ENCODE results near the gene ACSL1.
"Not testable (repeated sequence)": the region's sequence is repeated elsewhere in the genome, so short reads cannot be mapped to it uniquely, and the experiment has no call there.

The ACSL1 gene

DNA sequence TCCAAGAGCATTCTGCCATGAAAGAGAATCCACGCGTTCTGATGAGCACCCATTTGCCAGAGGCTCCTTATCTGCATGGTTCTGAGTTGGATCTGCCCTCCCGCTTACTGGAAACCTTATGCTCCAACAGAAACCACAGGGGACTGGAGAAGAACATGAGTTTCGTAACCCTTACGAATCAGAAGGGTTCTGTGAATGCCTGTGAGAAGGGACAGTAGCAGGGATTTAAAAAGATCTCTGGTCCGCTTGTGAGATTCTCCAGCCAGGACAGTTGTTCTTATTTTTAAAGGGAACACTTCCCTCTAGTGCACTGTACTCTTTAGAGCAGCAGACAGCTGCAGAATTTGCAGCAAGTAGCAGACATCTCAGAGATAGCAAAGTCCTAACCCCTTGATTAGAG is 69.4 kb downstream of the ACSL1 start:
- no peak for FAIRE-seq
- DNase-seq (ENCODE audit: insufficient read length, low spot score) = no peak
- no peak for TF ChIP-seq POLR2A (IDR thresholded peaks at IDR 0.05; ENCODE audit: low read depth, low read length)

GRCh38 chr4:184755278-184755677 is 70.5 kb downstream of the ACSL1 start:
- FAIRE-seq (no peak), DNase-seq (ENCODE audit: insufficient read length, low spot score) (no peak)
- TF ChIP-seq POLR2A (IDR thresholded peaks at IDR 0.05; ENCODE audit: low read depth, low read length) = no peak

DNA sequence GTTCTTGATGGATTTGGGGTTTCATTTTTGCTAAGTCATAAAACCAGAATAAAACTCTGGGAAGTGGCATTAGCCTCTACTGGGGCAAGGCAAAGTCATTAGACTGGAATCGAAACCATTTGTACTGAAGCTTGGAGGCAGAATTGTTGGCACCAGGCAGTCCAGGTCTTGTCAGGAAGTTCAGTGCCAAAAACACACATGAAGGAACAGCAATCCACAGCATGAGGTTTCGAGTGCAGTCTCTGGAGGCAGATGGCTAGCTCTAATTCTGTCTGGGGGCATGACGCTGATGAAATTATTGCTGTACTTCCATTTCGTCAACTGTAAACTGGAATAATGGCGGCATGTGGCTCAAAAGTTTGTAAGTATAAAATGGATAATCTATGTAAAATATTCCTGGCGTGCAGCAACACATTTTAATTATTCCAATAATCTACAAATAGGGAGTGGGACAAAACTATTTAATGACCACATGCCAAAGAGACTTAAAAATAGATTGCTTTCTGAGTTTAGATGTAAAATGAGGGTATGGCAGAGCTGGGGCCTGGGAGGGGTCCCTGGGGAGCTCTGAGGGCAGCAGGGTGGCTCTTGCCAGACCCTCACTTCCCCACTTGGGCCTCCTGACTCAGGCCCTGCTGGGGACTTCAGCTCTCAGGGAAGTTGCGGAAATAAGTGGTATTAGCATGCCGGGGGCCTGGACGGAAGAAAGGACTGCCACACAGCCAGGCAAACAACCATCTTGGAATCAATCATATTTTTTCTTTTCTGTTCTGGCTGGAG is 73.1 kb downstream of the ACSL1 start:
- DNase-seq (ENCODE audit: insufficient read length, low spot score) (no peak), FAIRE-seq (no peak)
- TF ChIP-seq POLR2A (IDR thresholded peaks at IDR 0.05; ENCODE audit: low read depth, low read length) = no peak

DNA sequence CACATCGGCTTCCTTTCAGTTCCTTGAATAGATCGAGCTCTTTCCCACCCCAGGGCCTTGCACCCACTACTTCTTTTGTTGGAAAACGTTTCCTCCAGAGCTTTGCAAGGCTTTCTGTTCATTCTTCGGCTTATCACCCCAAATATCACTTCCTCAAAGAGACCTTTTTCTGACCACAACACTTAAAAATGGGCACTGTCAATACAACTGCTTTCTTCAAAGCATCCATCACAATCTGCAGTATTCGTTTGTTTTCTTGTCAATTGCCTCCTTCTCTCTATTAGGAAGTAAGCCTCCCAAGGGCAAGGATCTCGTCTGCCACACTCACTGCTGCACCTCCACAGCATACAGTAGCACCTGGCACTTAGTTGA is 74.2 kb downstream of the ACSL1 start:
- no peak for TF ChIP-seq POLR2A (IDR thresholded peaks at IDR 0.05; ENCODE audit: low read depth, low read length)
- FAIRE-seq (no peak), DNase-seq (ENCODE audit: insufficient read length, low spot score) (no peak)

DNA sequence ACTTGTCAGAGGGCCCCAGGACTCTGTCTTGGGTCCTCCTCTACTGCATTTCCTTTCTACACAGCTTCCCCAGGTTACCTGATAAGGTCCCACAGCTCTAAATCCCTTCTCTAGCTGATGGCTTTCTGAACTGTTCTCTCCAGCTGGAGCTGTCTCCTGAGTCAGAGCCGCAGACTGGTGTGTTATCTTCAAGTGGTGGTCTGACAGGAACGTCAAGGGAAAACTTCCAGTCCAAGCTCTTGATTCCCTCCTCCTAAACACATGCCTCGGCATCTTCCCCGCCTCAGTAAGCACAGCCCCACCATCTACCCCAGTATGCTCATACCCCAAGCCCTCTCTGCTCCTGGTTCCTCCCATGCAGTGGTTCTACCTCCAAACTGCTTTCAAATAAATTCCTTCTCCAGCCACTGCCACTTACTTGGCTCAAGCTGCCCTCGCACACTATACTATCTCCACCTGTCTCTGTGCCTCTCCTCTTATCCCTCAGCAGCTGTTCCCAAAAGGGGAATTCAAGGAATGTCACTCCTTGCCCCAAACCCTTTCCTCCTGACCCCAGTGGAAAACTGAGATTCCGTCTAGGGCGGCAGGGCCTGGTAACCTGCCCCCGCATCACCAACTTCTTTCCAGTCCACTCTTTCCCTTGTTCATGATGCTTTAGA is 74.7 kb downstream of the ACSL1 start:
- DNase-seq (ENCODE audit: insufficient read length, low spot score) (no peak), FAIRE-seq (no peak)
- TF ChIP-seq POLR2A (IDR thresholded peaks at IDR 0.05; ENCODE audit: low read depth, low read length) = no peak

DNA sequence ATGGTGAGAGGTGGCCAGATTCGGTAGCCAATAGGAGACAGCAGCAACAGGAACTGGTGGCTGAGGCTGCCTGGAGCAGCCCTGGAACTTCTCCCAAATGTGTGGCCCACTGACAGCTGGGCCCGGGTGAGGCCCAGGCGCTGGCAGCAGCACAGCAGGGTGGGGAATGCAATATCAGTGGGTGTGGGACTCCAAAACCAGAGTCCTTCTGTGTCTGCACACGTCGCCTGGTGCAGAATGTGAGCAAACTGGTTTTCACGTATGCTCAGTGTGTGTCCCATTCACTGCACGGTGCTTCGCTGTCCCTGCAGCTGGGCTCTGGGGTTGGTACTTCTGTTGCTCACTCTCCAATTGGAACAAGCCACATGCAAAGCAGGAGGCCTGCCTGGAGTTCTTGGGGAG is 77.5 kb downstream of the ACSL1 start:
- no peak for TF ChIP-seq POLR2A (IDR thresholded peaks at IDR 0.05; ENCODE audit: low read depth, low read length)
- DNase-seq (ENCODE audit: insufficient read length, low spot score) (no peak), FAIRE-seq (no peak)

DNA sequence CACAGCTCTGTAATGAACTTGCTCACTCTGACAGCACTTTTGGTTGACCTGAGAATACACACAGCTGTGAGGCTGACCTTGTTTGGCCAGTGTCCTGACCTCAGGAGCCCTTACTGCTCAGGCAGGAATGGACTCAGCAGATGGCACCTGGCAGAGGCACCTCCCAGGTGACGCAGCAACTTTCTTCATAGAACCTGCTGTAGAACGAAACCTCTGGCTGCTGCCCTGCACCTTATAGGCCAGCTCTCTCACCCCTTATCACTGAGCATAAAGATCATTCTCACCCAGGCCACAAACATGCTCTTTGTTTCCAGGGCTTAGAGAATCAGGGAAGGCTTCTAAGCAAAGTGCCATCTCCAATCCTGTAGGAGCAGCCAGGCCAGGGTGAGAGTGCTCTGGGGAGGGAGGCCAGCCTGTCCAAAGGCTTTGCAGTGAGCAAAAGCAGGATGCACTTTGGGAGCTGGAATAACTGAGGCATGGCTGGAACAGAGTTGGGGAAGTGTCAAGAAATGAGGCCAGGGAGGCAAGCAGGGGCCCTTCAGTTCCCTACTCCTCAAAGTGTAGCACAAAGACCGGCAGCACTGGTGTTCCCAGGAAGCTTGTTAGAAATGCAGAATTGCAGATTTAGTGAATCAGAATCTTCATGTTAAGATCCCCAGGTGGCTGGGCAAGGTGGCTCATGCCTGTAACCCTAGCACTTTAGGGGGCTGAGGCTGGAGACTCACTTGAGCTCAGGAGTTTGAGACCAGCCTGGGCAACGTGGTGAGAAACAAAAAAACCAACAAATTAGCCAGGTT is 78.5 kb downstream of the ACSL1 start:
- FAIRE-seq (no peak), DNase-seq (ENCODE audit: insufficient read length, low spot score) (no peak)
- TF ChIP-seq POLR2A (IDR thresholded peaks at IDR 0.05; ENCODE audit: low read depth, low read length) = no peak

GRCh38 chr4:184745831-184746795 is 79.7 kb downstream of the ACSL1 start:
- TF ChIP-seq POLR2A (IDR thresholded peaks at IDR 0.05; ENCODE audit: low read depth, low read length) = no peak
- peak; percentile 49 for DNase-seq (ENCODE audit: insufficient read length, low spot score)
- FAIRE-seq = no peak

DNA sequence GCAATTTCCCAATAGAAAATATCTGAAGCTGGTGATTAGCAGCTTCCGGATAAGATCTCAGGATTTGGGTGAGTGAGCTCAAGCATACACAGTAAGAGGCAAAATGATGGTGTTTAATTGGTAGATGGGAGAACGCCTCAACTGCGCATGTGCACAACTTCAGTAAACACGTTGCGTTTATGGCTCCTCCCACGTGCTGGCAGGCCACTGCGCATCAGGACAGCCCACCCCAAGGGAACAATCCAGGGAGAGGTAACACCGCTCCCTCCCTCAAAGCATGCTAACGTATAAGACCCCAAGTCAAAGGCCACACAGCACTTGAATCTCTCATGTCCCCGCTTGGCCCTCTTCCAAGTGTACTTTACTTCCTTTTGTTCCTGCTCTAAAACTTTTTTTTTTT is 81.5 kb downstream of the ACSL1 start:
- DNase-seq (ENCODE audit: insufficient read length, low spot score) = no peak
- TF ChIP-seq POLR2A (IDR thresholded peaks at IDR 0.05; ENCODE audit: low read depth, low read length) = no peak
- no peak for FAIRE-seq

DNA sequence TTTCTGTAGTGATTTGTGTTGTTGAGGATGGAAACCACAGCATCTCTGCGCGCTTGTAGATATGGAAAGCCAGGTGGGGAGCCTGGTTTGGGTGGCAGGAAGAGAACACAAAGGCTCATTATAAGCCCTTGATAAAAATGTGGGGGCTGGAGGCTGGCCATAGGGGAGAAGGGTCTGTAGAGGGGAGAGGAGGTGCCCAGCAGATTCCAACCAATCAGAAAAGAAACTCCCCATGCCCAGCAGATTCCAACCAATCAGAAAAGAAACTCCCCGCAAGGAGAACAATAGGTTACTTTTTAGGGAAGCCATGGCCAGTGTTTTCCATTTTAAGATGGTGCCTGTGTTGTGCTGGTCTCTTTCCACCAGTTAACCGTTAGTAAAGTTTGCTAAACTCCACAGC is 82.1 kb downstream of the ACSL1 start:
- TF ChIP-seq POLR2A (IDR thresholded peaks at IDR 0.05; ENCODE audit: low read depth, low read length) = no peak
- FAIRE-seq = no peak
- DNase-seq (ENCODE audit: insufficient read length, low spot score) = no peak

DNA sequence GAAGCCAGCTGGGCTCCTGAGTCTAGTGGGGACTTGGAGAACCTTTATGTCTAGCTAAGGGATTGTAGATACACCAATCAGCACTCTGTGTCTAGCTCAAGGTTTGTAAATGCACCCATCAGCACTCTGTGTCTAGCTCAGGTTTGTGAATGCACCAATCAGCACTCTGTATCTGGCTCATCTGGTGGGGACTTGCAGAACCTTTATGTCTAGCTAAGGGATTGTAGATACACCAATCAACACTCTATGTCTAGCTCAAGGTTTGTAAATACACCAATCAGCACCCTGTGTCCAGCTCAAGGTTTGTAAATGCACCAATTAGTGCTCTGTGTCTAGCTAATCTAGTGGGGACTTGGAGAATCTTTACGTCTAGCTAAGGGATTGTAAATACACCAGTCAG is 84.1 kb downstream of the ACSL1 start:
- not testable (repeated sequence) for FAIRE-seq; DNase-seq (ENCODE audit: insufficient read length, low spot score)

GRCh38 chr4:184740980-184741391 is 84.8 kb downstream of the ACSL1 start:
- DNase-seq (ENCODE audit: insufficient read length, low spot score) = no peak
- FAIRE-seq = no peak
- TF ChIP-seq POLR2A (IDR thresholded peaks at IDR 0.05; ENCODE audit: low read depth, low read length) = no peak

DNA sequence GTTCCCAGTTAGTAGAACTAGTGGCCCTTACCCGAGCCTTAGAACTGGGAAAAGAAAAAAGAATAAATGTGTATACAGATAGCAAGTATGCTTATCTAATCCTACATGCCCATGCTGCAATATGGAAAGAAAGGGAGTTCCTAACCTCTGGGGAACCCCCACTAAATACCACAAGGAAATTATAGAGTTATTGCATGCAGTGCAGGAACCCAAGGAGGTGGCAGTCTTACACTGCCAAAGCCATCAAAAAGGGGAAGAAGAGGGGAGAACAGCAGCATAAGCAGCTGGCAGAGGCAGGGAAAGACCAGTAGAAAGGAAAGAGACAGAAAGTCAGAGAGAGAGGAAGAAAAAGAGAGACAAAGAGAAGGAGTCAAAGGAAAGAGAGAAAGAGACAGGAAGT is 86.2 kb downstream of the ACSL1 start:
- DNase-seq (ENCODE audit: insufficient read length, low spot score); FAIRE-seq: not testable (repeated sequence)

GRCh38 chr4:184734758-184735157 is 91.0 kb downstream of the ACSL1 start:
- DNase-seq (ENCODE audit: insufficient read length, low spot score) (no peak), FAIRE-seq (no peak)
- no peak for TF ChIP-seq POLR2A (IDR thresholded peaks at IDR 0.05; ENCODE audit: low read depth, low read length)
